ENCODE results near the gene PAPPA2. TPM values are rescaled to one million over a fixed set of nuclear protein-coding genes. Genes with fewer than 3 reads are reported as not detected.

The PAPPA2 gene
- total and polyA plus RNA-seq, 2 of the 8 experiments (the other 6 are each of a cell fraction or from before 2014, with no cell fraction given): 0.08 to 0.88 TPM

DNA sequence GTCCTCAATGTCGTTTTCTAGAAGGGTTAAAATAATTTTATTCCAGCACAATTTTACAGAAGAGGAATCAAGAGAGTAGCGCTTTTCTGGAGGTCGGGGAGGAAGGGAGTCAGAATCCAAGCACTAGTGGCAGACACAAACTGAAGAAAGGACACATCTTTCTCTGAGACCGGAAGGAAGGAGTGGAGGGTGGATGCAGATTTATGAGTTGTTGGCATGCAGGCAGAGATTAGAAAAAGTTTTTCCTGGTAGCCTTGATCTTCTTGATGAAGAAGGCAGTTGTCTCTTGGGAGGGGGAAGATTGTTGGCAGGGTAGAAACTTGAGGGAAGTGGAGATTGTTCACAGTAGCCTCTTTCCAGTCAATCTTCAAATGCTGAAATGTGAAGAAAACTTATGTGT lies 149.8 kb downstream of the PAPPA2 start:
- no peak for TF ChIP-seq CTBP2 (IDR thresholded peaks at IDR 0.05; ENCODE audit: borderline replicate concordance, insufficient read depth, insufficient read length, low read length)
- no peak for TF ChIP-seq SP2 (IDR thresholded peaks at IDR 0.05; ENCODE audit: low read length)
- no peak for TF ChIP-seq POLR2AphosphoS5 (IDR thresholded peaks at IDR 0.05; ENCODE audit: low read depth, low read length)
- TF ChIP-seq BACH1 (IDR thresholded peaks at IDR 0.05; ENCODE audit: low read length): no peak
- no peak for TF ChIP-seq NANOG (IDR thresholded peaks at IDR 0.05; ENCODE audit: insufficient read depth, low read depth, low read length, poor library complexity, severe bottlenecking)
- TF ChIP-seq SUZ12 (IDR thresholded peaks at IDR 0.05; ENCODE audit: low read length): no peak
- no peak for TF ChIP-seq MAFK (IDR thresholded peaks at IDR 0.05; ENCODE audit: low read depth, low read length)
- TF ChIP-seq KDM5A (IDR thresholded peaks at IDR 0.05; ENCODE audit: low read length): no peak
- no peak for TF ChIP-seq SIRT6 (IDR thresholded peaks at IDR 0.05; ENCODE audit: low read length)
- no peak for TF ChIP-seq SP4 (IDR thresholded peaks at IDR 0.05; ENCODE audit: low read length)
- no peak for TF ChIP-seq RXRA (IDR thresholded peaks at IDR 0.05; ENCODE audit: insufficient read depth, low read depth, low read length)
- TF ChIP-seq EP300 (IDR thresholded peaks at IDR 0.05; ENCODE audit: borderline replicate concordance in 1 of 2, low read depth in 2 of 2, low read length in 2 of 2): no peak
- no peak overlapping the region for H3K14ac ChIP-seq (ENCODE audit: insufficient read length)
- 72% methylated on average over 4 of the region's 4 CpGs; no CpG with 5 or more reads in 1 of the 2 experiments for WGBS, 2 experiments (ENCODE audit: extremely low coverage in 1 of 2, insufficient coverage in 1 of 2, insufficient read length in 1 of 2, insufficient replicate concordance in 2 of 2, low coverage in 1 of 2, low lambda C conversion rate in 2 of 2, missing lambda C conversion rate in 1 of 2)

More for the DNA sequence above, 149.8 kb downstream of the PAPPA2 start:
- no peak overlapping the region for H3K27ac ChIP-seq (ENCODE audit: low read depth, low read length)
- no peak overlapping the region for H3K18ac ChIP-seq (ENCODE audit: extremely low read depth, low read length)
- no peak overlapping the region for H4K5ac ChIP-seq (ENCODE audit: insufficient read length, low read depth, low read length)
- no peaks in the 10 kb centered on the region for H3K27me3 ChIP-seq (replicated peaks in 1 of 4; ENCODE audit: control insufficient read depth in 3 of 4, extremely low read depth in 1 of 4, insufficient read depth in 3 of 4, low read length in 3 of 4)
- H3K79me1 ChIP-seq (ENCODE audit: low read depth, low read length): no peaks in the 10 kb centered on the region
- H3K4me3 ChIP-seq (ENCODE audit: extremely low read depth in 1 of 4, insufficient read depth in 2 of 4, low read depth in 3 of 4, low read length in 4 of 4): no peak overlapping the region
- no peak overlapping the region for H2BK20ac ChIP-seq (ENCODE audit: low read length)
- H2BK12ac ChIP-seq (ENCODE audit: low read depth, low read length): no peak overlapping the region
- H3K4me2 ChIP-seq (ENCODE audit: insufficient read depth in 1 of 2, low read depth in 2 of 2, low read length in 2 of 2): no peak overlapping the region
- no peak for DNase-seq (ENCODE audit: low read depth in 1 of 2, low spot score in 2 of 2)
- no peak overlapping the region for H2AK5ac ChIP-seq (ENCODE audit: low read depth, low read length)
- H3K9ac ChIP-seq (replicated peaks in 1 of 4; ENCODE audit: extremely low read depth in 1 of 4, low read depth in 3 of 4, low read length in 3 of 4): no peak overlapping the region
- H3K4me1 ChIP-seq (replicated peaks in 1 of 4; ENCODE audit: control insufficient read depth in 3 of 4, insufficient read depth in 4 of 4, low read length in 3 of 4): no peaks in the 10 kb centered on the region
- no peak overlapping the region for H2BK120ac ChIP-seq (replicated peaks; ENCODE audit: low read depth, low read length)
- no peaks in the 10 kb centered on the region for H4K20me1 ChIP-seq (replicated peaks in 1 of 2; ENCODE audit: control insufficient read depth in 1 of 2, insufficient read depth in 2 of 2, low read length in 2 of 2)
- no peak for FAIRE-seq
- H4K91ac ChIP-seq (replicated peaks; ENCODE audit: insufficient read length, low read length): no peak overlapping the region
- no peak overlapping the region for H4K8ac ChIP-seq (ENCODE audit: extremely low read depth, insufficient read depth, low read length)
- no peak overlapping the region for H2BK5ac ChIP-seq (ENCODE audit: low read depth, low read length)
- H2BK15ac ChIP-seq (ENCODE audit: low read length): no peak overlapping the region
- no peaks in the 10 kb centered on the region for H3K79me2 ChIP-seq (ENCODE audit: control insufficient read depth in 1 of 2, insufficient read depth in 2 of 2, low read length in 2 of 2)
- no peaks in the 10 kb centered on the region for H3K9me3 ChIP-seq (ENCODE audit: insufficient read depth in 2 of 2, low read depth in 1 of 2, low read length in 1 of 2)
- no peak overlapping the region for H3K4ac ChIP-seq (replicated peaks; ENCODE audit: insufficient read length, low read depth, low read length)
- ChIA-PET POLR2A (ENCODE audit: partially characterized antibody) (no interaction called here), CTCF (ENCODE audit: partially characterized antibody) (interaction anchor here (0.6 to 1.0 kb wide), 2 partner anchors 78 to 817 kb away, joined by 3 read pairs; no protein-coding TSS in a partner anchor)
- H3K23ac ChIP-seq (ENCODE audit: insufficient read length): no peak overlapping the region
- no peaks in the 10 kb centered on the region for H3K36me3 ChIP-seq (ENCODE audit: control insufficient read depth in 2 of 4, insufficient read depth in 4 of 4, low read length in 3 of 4)
- H3K56ac ChIP-seq (replicated peaks; ENCODE audit: insufficient read length, low read depth, low read length): no peak overlapping the region
- no peaks in the 10 kb centered on the region for H3K23me2 ChIP-seq (ENCODE audit: low read depth, low read length)
- H2AFZ ChIP-seq (ENCODE audit: low read length): no peak overlapping the region
